Type B pancreatic cell (in vitro differentiated cells): Measurements from ENCODE around the gene ENTPD6. TPM values are rescaled to one million over a fixed set of nuclear protein-coding genes. Genes with fewer than 3 reads are reported as not detected.

Experiments used
- DNase-seq: peaks from one replicate; pipeline ENCODE4 v3.0.0; 2021; ENCODE audit warnings: mixed read lengths; ENCODE audit not compliant: unreplicated experiment; ENCODE audit errors: extremely low spot score
- H3K27ac Mint-ChIP-seq: 2 replicates; pipeline ENCODE4 v1.8.0; 2021; ENCODE audit warnings: mild to moderate bottlenecking, mixed read lengths
- H3K27me3 Mint-ChIP-seq: 2 replicates; pipeline ENCODE4 v1.8.0; 2021; ENCODE audit warnings: mixed read lengths
- H3K36me3 Mint-ChIP-seq: 2 replicates; pipeline ENCODE4 v1.8.0; 2021; ENCODE audit warnings: mixed read lengths
- H3K4me1 Mint-ChIP-seq: one replicate; pipeline ENCODE4 v1.8.0; 2021; ENCODE audit warnings: mixed read lengths; ENCODE audit not compliant: unreplicated experiment
- H3K4me3 Mint-ChIP-seq: 2 replicates; pipeline ENCODE4 v1.8.0; 2021; ENCODE audit warnings: mild to moderate bottlenecking, mixed read lengths
- H3K9me3 Mint-ChIP-seq: 2 replicates; pipeline ENCODE4 v1.8.0; 2021; ENCODE audit warnings: mixed read lengths
- total RNA-seq: library from RNA; stranded (reverse); gene quantifications from 2 replicates; pipeline ENCODE4 v1.2.1, GENCODE V29; 2021; ENCODE audit warnings: low replicate concordance
- TF ChIP-seq, protein P1 (sequence below): fragments of 200-600 bp; sonication (generic); conservative IDR thresholded peaks from 2 replicates; pipeline ENCODE4 v1.5.0; 2021; ENCODE audit warnings: antibody characterized with exemption, mild to moderate bottlenecking

Gene ENTPD6
- total RNA-seq, 1 donor from 2014 or later = 64.1 TPM

DNA sequence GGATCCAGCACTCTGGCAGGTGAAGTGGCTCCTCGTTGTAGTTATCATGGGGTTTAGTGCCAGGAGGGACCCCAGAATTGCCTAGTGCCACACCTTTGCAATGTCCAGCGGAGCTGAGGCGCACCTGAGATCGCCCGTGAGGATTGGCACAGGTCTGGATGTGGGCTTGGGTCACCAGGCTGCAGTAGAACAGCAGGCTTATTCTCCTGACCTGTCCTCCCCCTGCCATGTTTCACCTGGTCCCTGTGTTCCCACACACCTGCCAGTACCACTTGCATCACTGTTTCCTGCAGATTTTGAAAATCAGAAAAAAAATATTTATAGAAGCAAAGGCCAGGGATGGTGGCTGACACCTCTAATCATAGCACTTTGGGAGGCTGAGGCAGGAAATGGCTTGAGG, 16.7 kb downstream of the ENTPD6 start:
- Mint-ChIP-seq H3K9me3 (no peaks in the 10 kb centered on the region), H3K27ac (no peak overlapping the region), H3K36me3 (peaks cover 8% of the 10 kb centered on the region), H3K4me1 (no peaks in the 10 kb centered on the region), H3K27me3 (no peaks in the 10 kb centered on the region), H3K4me3 (no peak overlapping the region)
- no peak for DNase-seq
- TF ChIP-seq, protein P1, sequence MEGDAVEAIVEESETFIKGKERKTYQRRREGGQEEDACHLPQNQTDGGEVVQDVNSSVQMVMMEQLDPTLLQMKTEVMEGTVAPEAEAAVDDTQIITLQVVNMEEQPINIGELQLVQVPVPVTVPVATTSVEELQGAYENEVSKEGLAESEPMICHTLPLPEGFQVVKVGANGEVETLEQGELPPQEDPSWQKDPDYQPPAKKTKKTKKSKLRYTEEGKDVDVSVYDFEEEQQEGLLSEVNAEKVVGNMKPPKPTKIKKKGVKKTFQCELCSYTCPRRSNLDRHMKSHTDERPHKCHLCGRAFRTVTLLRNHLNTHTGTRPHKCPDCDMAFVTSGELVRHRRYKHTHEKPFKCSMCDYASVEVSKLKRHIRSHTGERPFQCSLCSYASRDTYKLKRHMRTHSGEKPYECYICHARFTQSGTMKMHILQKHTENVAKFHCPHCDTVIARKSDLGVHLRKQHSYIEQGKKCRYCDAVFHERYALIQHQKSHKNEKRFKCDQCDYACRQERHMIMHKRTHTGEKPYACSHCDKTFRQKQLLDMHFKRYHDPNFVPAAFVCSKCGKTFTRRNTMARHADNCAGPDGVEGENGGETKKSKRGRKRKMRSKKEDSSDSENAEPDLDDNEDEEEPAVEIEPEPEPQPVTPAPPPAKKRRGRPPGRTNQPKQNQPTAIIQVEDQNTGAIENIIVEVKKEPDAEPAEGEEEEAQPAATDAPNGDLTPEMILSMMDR = no peak

GRCh38 chr20:25213566-25214425, 18.3 kb downstream of the ENTPD6 start:
- no peaks in the 10 kb centered on the region for H3K9me3 Mint-ChIP-seq
- no peak for DNase-seq
- H3K36me3 Mint-ChIP-seq = peaks cover 8% of the 10 kb centered on the region
- H3K4me1 Mint-ChIP-seq = no peaks in the 10 kb centered on the region
- TF ChIP-seq, protein P1 = no peak
- no peaks in the 10 kb centered on the region for H3K27me3 Mint-ChIP-seq
- no peak overlapping the region for H3K27ac Mint-ChIP-seq
- no peak overlapping the region for H3K4me3 Mint-ChIP-seq

DNA sequence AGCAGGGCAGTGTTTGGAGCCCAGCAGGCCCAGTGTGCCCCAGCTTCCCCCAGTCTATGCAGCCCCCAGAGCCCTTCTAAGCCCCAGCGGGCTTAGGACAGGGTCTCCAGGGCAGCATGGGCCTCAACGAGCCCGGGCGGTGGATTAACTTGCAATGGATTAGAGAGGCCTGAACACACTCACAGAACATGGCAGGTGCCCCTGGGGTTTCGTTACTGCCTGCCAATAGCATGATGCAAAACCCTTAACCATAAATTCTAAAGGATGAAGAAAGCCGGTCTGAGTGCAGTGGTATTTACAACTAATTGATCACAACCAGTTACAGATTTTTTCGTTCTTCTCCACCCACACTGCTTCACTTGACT, 18.9 kb downstream of the ENTPD6 start:
- H3K36me3 Mint-ChIP-seq = peaks cover 8% of the 10 kb centered on the region
- no peaks in the 10 kb centered on the region for H3K9me3 Mint-ChIP-seq
- H3K4me1 Mint-ChIP-seq = no peaks in the 10 kb centered on the region
- H3K4me3 Mint-ChIP-seq = no peak overlapping the region
- no peaks in the 10 kb centered on the region for H3K27me3 Mint-ChIP-seq
- no peak overlapping the region for H3K27ac Mint-ChIP-seq
- TF ChIP-seq, protein P1 = no peak
- DNase-seq = no peak

- peaks cover 4% of the 10 kb centered on the region for H3K36me3 Mint-ChIP-seq
Observed at GRCh38 chr20:25214819-25215218, 19.3 kb downstream of the ENTPD6 start.

DNA sequence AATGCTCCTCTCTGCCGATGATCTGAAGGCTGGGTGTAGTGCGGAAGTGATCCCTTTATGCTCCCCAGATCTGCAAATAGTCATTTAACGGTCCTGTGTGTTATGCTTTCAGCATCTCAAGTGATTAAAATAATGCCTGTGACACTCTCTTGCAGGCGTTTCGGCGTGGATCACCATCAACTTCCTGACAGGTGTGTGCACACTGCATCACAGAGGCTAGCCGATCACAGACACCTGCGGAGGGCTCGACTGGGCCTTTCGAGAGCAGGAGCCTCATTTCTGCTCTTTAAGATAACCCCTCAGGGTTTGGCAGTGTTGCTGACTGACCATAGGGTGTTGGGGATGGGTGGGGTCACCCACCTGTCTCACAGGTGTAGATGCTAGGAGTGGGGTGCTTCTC, 20.0 kb downstream of the ENTPD6 start:
- Mint-ChIP-seq H3K4me1 (no peaks in the 10 kb centered on the region), H3K4me3 (no peak overlapping the region), H3K36me3 (peaks cover 4% of the 10 kb centered on the region), H3K27me3 (no peaks in the 10 kb centered on the region), H3K27ac (no peak overlapping the region), H3K9me3 (no peaks in the 10 kb centered on the region)
- no peak for DNase-seq
- TF ChIP-seq, protein P1 = no peak

More at GRCh38 chr20:25214819-25215218, 19.3 kb downstream of the ENTPD6 start:
- Mint-ChIP-seq H3K27ac (no peak overlapping the region), H3K27me3 (no peaks in the 10 kb centered on the region), H3K4me1 (no peaks in the 10 kb centered on the region), H3K4me3 (no peak overlapping the region), H3K9me3 (no peaks in the 10 kb centered on the region)
- TF ChIP-seq, protein P1 = no peak
- DNase-seq = no peak
